H9 (cell line): ENCODE data around the gene ALOX5AP. TPM values are rescaled to one million over a fixed set of nuclear protein-coding genes. Genes with fewer than 3 reads are reported as not detected.

Experiments used
- DNase-seq: peaks from one replicate; pipeline ENCODE4 v3.0.0-alpha.2; 2017
- H2AFZ ChIP-seq: one replicate; pipeline ENCODE4 v1.6.1; 2013; ENCODE audit warnings: mild to moderate bottlenecking, low read length, control low read depth, moderate library complexity
- H2AK5ac ChIP-seq: 2 replicates; pipeline ENCODE4 v1.6.1; 2013; ENCODE audit warnings: low read length, control low read depth, mixed read lengths; ENCODE audit not compliant: insufficient read length
- H2BK120ac ChIP-seq: one replicate; pipeline ENCODE4 v1.6.1; 2013; ENCODE audit warnings: low read depth, mild to moderate bottlenecking, low read length, control low read depth, inconsistent platforms; ENCODE audit not compliant: poor library complexity, severe bottlenecking
- H2BK12ac ChIP-seq: 2 replicates; pipeline ENCODE4 v1.6.1; 2013; ENCODE audit warnings: low read length, control low read depth, mixed read lengths, low read depth; ENCODE audit not compliant: insufficient read length
- H2BK15ac ChIP-seq: 2 replicates; pipeline ENCODE4 v1.6.1; 2013; ENCODE audit warnings: low read depth, low read length, control low read depth
- H2BK20ac ChIP-seq: one replicate; pipeline ENCODE4 v1.6.1; 2013; ENCODE audit warnings: low read depth, mild to moderate bottlenecking, low read length, control low read depth, inconsistent platforms; ENCODE audit not compliant: poor library complexity, severe bottlenecking
- H2BK5ac ChIP-seq: 2 replicates; pipeline ENCODE4 v1.6.1; 2013; ENCODE audit warnings: low read length, control low read depth, mixed read lengths; ENCODE audit not compliant: insufficient read length
- H3K14ac ChIP-seq: 2 replicates; pipeline ENCODE4 v1.6.1; 2013; ENCODE audit warnings: low read length, control low read depth; ENCODE audit not compliant: insufficient read depth
- H3K18ac ChIP-seq: 2 replicates; pipeline ENCODE4 v1.6.1; 2013; ENCODE audit warnings: low read depth, mild to moderate bottlenecking, mixed read lengths, low read length, control low read depth; ENCODE audit not compliant: insufficient read length
- H3K23ac ChIP-seq: 2 replicates; pipeline ENCODE4 v1.6.1; 2013; ENCODE audit warnings: low read length, control low read depth, mixed read lengths, low read depth; ENCODE audit not compliant: insufficient read length
- H3K23me2 ChIP-seq: 2 replicates; pipeline ENCODE4 v1.6.1; 2013; ENCODE audit warnings: low read depth, mild to moderate bottlenecking, mixed read lengths, low read length, control low read depth; ENCODE audit not compliant: insufficient read length, poor library complexity, severe bottlenecking
- H3K27ac ChIP-seq: 2 replicates; pipeline ENCODE4 v1.5.1; 2013; ENCODE audit warnings: low read length, control low read depth, mixed read lengths, low read depth; ENCODE audit not compliant: insufficient read length
- H3K27me3 ChIP-seq: 2 replicates; pipeline ENCODE4 v1.6.1; 2013; ENCODE audit warnings: low read length, control low read depth, inconsistent platforms; ENCODE audit not compliant: insufficient read depth
- H3K4ac ChIP-seq: 2 replicates; pipeline ENCODE4 v1.6.1; 2013; ENCODE audit warnings: low read depth, mild to moderate bottlenecking, control low read depth, inconsistent platforms, low read length, moderate library complexity
- H3K4me1 ChIP-seq: 2 replicates; pipeline ENCODE4 v1.6.1; 2013; ENCODE audit warnings: low read length, control low read depth, inconsistent platforms; ENCODE audit not compliant: insufficient read depth
- H3K4me2 ChIP-seq: 2 replicates; pipeline ENCODE4 v1.6.1; 2013; ENCODE audit warnings: low read length, control low read depth, mixed read lengths; ENCODE audit not compliant: insufficient read length, insufficient read depth
- H3K56ac ChIP-seq: 2 replicates; pipeline ENCODE4 v1.6.1; 2013; ENCODE audit warnings: low read depth, mild to moderate bottlenecking, mixed read lengths, low read length, control low read depth; ENCODE audit not compliant: insufficient read length
- H3K79me1 ChIP-seq: 2 replicates; pipeline ENCODE4 v1.6.1; 2013; ENCODE audit warnings: low read depth, mild to moderate bottlenecking, moderate library complexity, low read length, control low read depth, inconsistent platforms; ENCODE audit not compliant: insufficient read depth, poor library complexity, severe bottlenecking
- H3K79me2 ChIP-seq: 2 replicates; pipeline ENCODE4 v1.6.1; 2013; ENCODE audit warnings: low read length, control low read depth, inconsistent platforms; ENCODE audit not compliant: insufficient read depth
- H3K9ac ChIP-seq: 2 replicates; pipeline ENCODE4 v1.6.1; 2013; ENCODE audit warnings: low read length, control low read depth, mixed read lengths; ENCODE audit not compliant: insufficient read length; ENCODE audit errors: extremely low read depth
- H3K9me3 ChIP-seq: one replicate; pipeline ENCODE4 v1.6.1; 2013; ENCODE audit warnings: low read depth, low read length, inconsistent platforms; ENCODE audit not compliant: control insufficient read depth
- H3T11ph ChIP-seq: one replicate; pipeline ENCODE4 v1.6.1; 2013; ENCODE audit warnings: mild to moderate bottlenecking, low read length, control low read depth, inconsistent platforms
- H4K20me1 ChIP-seq: one replicate; pipeline ENCODE4 v1.6.1; 2013; ENCODE audit not compliant: control insufficient read depth, insufficient read length, insufficient read depth
- H4K5ac ChIP-seq: 2 replicates; pipeline ENCODE4 v1.6.1; 2013; ENCODE audit warnings: low read depth, mild to moderate bottlenecking, mixed read lengths, low read length, control low read depth; ENCODE audit not compliant: insufficient read length
- H4K8ac ChIP-seq: replicated peaks from 2 replicates; pipeline ENCODE4 v1.6.1; 2013; ENCODE audit warnings: low read length, control low read depth, mixed read lengths, low read depth; ENCODE audit not compliant: insufficient read length
- H4K91ac ChIP-seq: 2 replicates; pipeline ENCODE4 v1.6.1; 2013; ENCODE audit warnings: low read depth, mild to moderate bottlenecking, moderate library complexity, mixed read lengths, low read length, control low read depth; ENCODE audit not compliant: insufficient read length
- H3K27ac Mint-ChIP-seq, 3 experiments: 2 replicates in 2 of 3; 3 replicates in 1 of 3; pipeline ENCODE4 v1.8.0; 2020 to 2021; ENCODE audit warnings: mixed read lengths in 3 of 3, mild to moderate bottlenecking in 1 of 3, moderate library complexity in 1 of 3
- H3K27me3 Mint-ChIP-seq: 2 replicates; pipeline ENCODE4 v1.8.0; 2021; ENCODE audit warnings: low read depth, mild to moderate bottlenecking, moderate library complexity, mixed read lengths
- H3K36me3 Mint-ChIP-seq, 3 experiments: 2 replicates in 2 of 3; 3 replicates in 1 of 3; pipeline ENCODE4 v1.8.0; 2020 to 2021; ENCODE audit warnings: low read depth in 3 of 3, mixed read lengths in 3 of 3; ENCODE audit not compliant: insufficient read depth in 1 of 3
- H3K4me1 Mint-ChIP-seq, 2 experiments: 2 replicates each; pipeline ENCODE4 v1.8.0; 2020; ENCODE audit warnings: mixed read lengths in 2 of 2
- H3K4me3 Mint-ChIP-seq, 2 experiments: 2 replicates in 1 of 2; 3 replicates in 1 of 2; pipeline ENCODE4 v1.8.0; 2020 to 2021; ENCODE audit warnings: mild to moderate bottlenecking in 2 of 2, mixed read lengths in 2 of 2, moderate library complexity in 1 of 2
- H3K9me3 Mint-ChIP-seq, 2 experiments: 2 replicates in 1 of 2; 3 replicates in 1 of 2; pipeline ENCODE4 v1.8.0; 2020; ENCODE audit warnings: mild to moderate bottlenecking in 2 of 2, mixed read lengths in 2 of 2, moderate library complexity in 1 of 2
- WGBS: extraction: QIAGEN DNeasy Blood & Tissue Kit; methylation state at CpG from one replicate; pipeline ENCODE4 v1.1.7; 2013; ENCODE audit warnings: missing lambda C conversion rate, low lambda C conversion rate, mixed read lengths; ENCODE audit not compliant: insufficient read length; ENCODE audit errors: extremely low coverage; 5-methylcytosine and 5-hydroxymethylcytosine counted together
- total RNA-seq: library from RNA; stranded (reverse); gene quantifications from 2 replicates; pipeline ENCODE4 v1.2.1, GENCODE V29; 2021
- TF ChIP-seq, protein P1 (sequence below): fragments of 200-600 bp; sonication (generic); conservative IDR thresholded peaks from 3 replicates; pipeline ENCODE4 v1.8.0; 2021; ENCODE audit warnings: antibody characterized with exemption, mild to moderate bottlenecking

Gene ALOX5AP
- total RNA-seq, 1 experiment from 2014 or later: not detected

DNA sequence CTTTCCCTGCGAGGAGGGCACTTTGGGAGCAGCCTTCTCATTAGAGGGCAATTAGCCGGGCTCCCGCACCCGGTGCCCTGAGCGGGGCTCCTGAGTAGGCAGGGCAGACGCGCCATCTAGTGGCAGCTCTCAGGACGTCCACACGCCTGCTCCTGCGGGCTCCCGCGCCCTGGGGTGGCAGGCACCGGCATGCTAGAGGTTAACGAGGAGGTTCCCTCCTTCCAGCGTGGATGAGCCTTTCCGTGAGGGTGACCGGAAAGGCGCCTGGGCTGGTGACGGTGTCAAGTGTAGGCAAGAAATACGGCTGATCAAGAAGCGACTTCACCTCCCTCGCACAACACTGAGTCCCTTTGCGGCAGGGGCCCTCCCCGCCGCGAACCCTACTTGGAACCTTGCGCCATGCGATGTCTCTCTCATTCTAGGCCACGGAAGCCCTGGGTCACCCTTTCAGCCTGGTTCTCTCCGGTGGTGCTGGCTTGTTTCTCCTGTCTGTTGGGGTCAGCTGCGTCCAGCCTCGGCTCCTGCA lies 67.7 kb downstream of the ALOX5AP start:
- Histone ChIP-seq H3K56ac (no peak overlapping the region), H4K5ac (no peak overlapping the region), H3K27me3 (no peaks in the 10 kb centered on the region), H3T11ph (no peak overlapping the region), H3K9ac (no peak overlapping the region), H4K91ac (no peak overlapping the region), H2AK5ac (no peak overlapping the region), H3K23me2 (no peaks in the 10 kb centered on the region), H2BK12ac (no peak overlapping the region), H2BK120ac (no peak overlapping the region), H4K8ac (no peak overlapping the region), H2BK20ac (no peak overlapping the region), H2BK15ac (no peak overlapping the region), H3K27ac (no peak overlapping the region), H3K79me2 (no peaks in the 10 kb centered on the region), H2BK5ac (no peak overlapping the region), H4K20me1 (no peaks in the 10 kb centered on the region), H3K23ac (no peak overlapping the region), H3K14ac (no peak overlapping the region; the same call in 1 of the 2 replicates), H3K4ac (no peak overlapping the region), H3K4me1 (no peaks in the 10 kb centered on the region; the same call in 1 of the 2 replicates), H3K9me3 (no peaks in the 10 kb centered on the region), H2AFZ (no peak overlapping the region), H3K79me1 (no peaks in the 10 kb centered on the region), H3K18ac (no peak overlapping the region), H3K4me2 (peak overlapping the region; percentile 35)
- WGBS: no CpG with 5 or more reads among the region's 32 CpGs
- peak; percentile 87 for DNase-seq
- no peaks in the 10 kb centered on the region for H3K9me3 Mint-ChIP-seq
- TF ChIP-seq, protein P1, sequence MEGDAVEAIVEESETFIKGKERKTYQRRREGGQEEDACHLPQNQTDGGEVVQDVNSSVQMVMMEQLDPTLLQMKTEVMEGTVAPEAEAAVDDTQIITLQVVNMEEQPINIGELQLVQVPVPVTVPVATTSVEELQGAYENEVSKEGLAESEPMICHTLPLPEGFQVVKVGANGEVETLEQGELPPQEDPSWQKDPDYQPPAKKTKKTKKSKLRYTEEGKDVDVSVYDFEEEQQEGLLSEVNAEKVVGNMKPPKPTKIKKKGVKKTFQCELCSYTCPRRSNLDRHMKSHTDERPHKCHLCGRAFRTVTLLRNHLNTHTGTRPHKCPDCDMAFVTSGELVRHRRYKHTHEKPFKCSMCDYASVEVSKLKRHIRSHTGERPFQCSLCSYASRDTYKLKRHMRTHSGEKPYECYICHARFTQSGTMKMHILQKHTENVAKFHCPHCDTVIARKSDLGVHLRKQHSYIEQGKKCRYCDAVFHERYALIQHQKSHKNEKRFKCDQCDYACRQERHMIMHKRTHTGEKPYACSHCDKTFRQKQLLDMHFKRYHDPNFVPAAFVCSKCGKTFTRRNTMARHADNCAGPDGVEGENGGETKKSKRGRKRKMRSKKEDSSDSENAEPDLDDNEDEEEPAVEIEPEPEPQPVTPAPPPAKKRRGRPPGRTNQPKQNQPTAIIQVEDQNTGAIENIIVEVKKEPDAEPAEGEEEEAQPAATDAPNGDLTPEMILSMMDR: peak; percentile 99
- H3K27me3 Mint-ChIP-seq: peaks cover 10% of the 10 kb centered on the region
- H3K27ac Mint-ChIP-seq: peak overlapping the region in 1 of 3 experiments; percentile 40; a peak in 2 of 7 replicates
- peak overlapping the region in 1 of 2 experiments; percentile 55; a peak in 2 of 5 replicates for H3K4me3 Mint-ChIP-seq
- no peaks in the 10 kb centered on the region for H3K36me3 Mint-ChIP-seq
- peaks cover 19 to 20% of the 10 kb centered on the region in 2 experiments for H3K4me1 Mint-ChIP-seq
